GM18505 (cell line): ENCODE results near the gene NUP62.
A peak's percentile ranks its signal among the peaks of the same experiment; 100 is the strongest.

Experiments
- ATAC-seq: cut with Tn5 transposase; IDR thresholded peaks from one replicate; pipeline ENCODE4 v1.9.1; 2021; ENCODE audit not compliant: unreplicated experiment
- POLR2A ChIP-seq: IDR thresholded peaks from 4 replicates; pipeline ENCODE4 v1.6.1; 2011; ENCODE audit warnings: borderline replicate concordance; ENCODE audit not compliant: insufficient read depth, insufficient read length; ENCODE audit errors: extremely low read depth

Gene NUP62

GRCh38 chr19:49861107-49861506 lies 68.2 kb downstream of the NUP62 start:
- ATAC-seq = no peak
- TF ChIP-seq POLR2A = no peak

GRCh38 chr19:49860336-49861102 lies 68.8 kb downstream of the NUP62 start:
- TF ChIP-seq POLR2A = no peak
- ATAC-seq = no peak

DNA sequence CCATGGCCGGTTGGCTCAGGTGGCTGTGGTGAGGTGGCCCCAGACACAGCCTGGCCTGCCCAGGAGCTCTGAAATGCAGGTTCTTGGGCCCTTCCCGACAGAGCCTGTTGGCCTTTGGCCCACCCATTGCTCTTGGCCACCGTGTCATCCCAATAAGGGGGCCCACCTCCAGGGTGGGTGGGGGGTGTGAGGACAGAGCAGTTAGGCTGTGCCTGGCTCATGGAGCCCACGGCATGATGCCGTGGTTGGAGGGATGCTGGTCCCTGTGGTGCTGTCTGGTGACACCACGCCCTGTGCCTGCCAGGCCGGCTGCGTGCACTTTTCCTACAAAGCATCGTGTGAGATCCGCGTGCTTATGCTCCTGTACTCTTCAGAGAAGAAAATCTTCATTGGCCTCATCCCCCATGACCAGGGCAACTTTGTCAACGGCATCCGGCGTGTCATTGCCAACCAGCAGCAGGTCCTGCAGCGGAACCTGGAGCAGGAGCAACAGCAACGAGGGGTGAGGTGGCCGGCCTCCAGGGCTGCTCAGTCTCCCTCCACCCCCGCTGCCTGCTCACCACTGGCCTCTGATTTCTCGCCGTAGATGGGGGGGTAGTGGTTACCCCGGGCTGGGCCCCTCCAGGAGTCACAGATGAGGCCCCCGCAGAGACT lies 69.5 kb downstream of the NUP62 start:
- no peak for ATAC-seq
- no peak for TF ChIP-seq POLR2A

- no peak for ATAC-seq
- TF ChIP-seq POLR2A = peak; percentile 25
These were observed 71.0 kb downstream of the NUP62 start for GRCh38 chr19:49858088-49858985.

GRCh38 chr19:49857838-49858087 lies 71.5 kb downstream of the NUP62 start:
- no peak for TF ChIP-seq POLR2A
- no peak for ATAC-seq

GRCh38 chr19:49857061-49857837 lies 72.1 kb downstream of the NUP62 start:
- TF ChIP-seq POLR2A = no peak
- ATAC-seq = no peak
